HG03342 (cell line): ENCODE results near the gene PRF1.
"Not testable (repeated sequence)": the region's sequence is repeated elsewhere in the genome, so short reads cannot be mapped to it uniquely, and the experiment has no call there.

Source experiments
- ATAC-seq: cut with Tn5 transposase; IDR thresholded peaks from one replicate; pipeline ENCODE4 v1.9.1; 2021; ENCODE audit warnings: mild to moderate bottlenecking, moderate library complexity; ENCODE audit not compliant: unreplicated experiment

PRF1 gene

DNA sequence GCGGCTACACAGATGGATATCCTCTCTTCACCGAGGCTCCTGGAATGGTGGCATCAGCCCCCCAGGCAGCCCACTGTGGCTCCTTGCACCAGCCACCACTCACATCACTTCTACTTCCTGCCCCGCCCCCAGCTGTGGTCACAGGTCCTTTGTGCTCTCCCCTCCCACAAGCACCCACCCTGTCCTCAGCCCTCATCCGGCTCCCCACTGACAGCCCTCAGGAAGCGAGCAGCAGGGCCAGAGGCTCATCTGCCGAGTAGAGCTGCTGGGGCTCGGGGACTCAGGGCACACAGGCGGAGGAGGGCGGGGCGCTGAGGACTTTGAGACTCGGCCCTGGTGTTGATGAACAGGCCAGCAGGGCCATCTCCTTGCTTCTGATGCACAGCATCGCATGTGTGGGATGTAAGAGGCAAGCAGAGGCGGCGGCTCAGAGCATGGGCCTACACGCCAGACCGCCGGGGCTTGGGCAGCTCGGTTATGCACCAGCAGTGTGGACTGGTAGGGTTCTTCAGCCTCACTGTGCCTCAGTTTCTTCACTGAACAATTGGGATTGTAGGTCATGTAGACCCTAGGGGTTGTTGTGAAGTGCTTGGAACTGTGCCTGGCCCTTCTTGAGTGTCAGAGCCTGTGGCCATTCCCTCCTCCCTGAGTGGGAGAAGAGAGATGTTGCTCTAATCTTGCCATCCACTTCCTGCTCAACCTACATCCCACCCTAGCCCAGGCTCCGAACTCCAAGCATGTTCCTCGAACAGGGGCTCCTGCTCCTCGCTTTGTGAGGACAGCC lies at the start of gene PRF1:
TSS of gene PRF1 (minus strand) at position 77 of the 784 bp plus-strand sequence. CDS start 1,839 bp downstream, outside the sequence.
- no peak for ATAC-seq

- ATAC-seq, result no peak
Observed at GRCh38 chr10:70651661-70652060, 49.1 kb upstream of the PRF1 start.

DNA sequence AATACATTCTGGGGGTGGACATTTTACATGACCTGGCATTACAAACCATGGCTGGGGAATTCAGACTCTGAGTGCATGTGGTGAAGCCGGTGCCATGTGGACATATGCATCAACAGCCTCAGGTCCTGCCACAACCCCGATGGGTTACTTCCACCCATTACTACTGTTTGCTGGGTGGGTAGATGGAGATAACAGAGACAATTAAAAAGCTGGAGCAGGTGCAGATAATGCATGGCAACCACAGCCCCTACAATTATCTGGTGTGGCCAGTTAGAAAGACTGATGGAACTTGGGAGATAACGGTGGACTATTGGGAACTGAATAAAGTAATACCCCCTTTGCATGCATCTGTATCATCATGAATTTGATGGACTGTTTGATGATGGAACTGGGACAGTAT lies 48.2 kb upstream of the PRF1 start:
- ATAC-seq, result no peak

- no peak for ATAC-seq
Observed at GRCh38 chr10:70650104-70650503, 47.6 kb upstream of the PRF1 start.

DNA sequence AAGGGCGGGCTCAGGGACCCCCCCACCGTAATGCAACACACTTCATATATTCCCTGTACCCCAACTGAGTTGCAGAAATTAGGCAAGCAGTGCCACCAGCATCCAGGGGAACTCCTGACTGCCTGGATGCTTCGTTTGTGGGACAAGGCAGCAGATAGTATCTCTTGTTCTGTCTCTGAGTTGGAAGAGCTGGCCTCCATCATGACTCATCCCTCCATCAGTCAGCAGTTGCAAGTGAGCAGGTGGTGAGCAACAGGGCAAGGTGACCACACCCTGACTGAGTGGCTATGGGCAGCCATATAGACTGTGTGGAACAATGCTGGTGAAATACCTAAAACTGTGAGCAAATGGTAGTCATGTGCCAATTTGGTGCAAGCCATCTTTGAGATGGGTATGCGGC lies 47.0 kb upstream of the PRF1 start:
- ATAC-seq, result no peak

GRCh38 chr10:70648427-70648826 lies 45.9 kb upstream of the PRF1 start:
- no peak for ATAC-seq

DNA sequence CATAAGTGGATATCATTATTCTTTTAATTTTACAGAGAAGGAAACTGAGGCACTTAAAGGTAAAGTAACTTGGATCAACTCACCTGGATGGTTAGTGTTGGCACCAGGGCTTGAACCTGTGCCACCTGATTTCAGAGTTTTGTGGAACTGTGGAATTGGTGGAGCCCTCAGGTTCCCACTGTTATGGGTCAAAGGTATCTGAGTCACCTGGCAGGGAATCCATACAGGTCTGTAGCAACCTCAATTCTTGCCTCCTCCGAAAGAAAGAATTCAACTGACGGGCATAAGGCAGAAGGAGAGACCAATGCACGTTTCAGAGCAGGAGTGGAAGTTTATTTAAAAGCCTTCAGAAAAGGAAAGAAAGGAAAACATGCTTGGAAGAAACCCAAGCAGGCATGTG lies 44.5 kb upstream of the PRF1 start:
- no peak for ATAC-seq

DNA sequence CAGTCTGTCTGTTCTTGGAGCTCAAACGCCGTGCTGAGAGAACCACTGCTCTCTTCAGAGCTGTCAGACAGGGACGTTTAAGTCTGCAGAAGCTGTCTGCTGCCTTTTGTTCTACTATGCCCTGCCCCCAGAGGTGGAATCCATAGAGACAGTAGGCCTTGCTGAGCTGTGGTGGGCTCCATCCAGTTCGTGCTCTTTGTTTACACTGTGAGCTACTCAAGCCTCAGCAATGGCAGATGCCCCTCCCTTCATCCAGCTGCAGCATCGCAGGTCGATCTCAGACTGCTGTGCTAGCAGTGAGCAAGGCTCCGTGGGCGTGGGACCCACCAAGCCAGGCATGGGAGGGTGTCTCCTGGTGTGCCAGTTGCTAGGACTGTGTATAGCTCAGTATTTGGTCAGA lies 42.4 kb upstream of the PRF1 start:
- not testable (repeated sequence) for ATAC-seq

DNA sequence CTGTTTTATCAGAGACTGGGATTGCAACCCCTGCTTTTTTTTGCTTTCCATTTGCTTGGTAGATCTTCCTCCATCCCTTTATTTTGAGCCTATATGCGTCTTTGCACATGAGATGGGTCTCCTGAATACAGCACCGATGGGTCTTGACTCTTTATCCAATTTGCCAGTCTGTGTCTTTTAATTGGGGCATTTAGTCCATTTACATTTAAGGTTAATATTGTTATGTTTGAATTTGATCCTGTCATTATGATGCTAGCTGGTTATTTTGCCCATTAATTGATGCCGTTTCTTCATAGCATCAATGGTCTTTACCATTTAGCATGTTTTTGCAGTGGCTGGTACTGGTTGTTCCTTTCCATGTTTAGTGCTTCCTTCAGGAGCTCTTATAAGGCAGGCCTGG lies 40.7 kb upstream of the PRF1 start:
- not testable (repeated sequence) for ATAC-seq

GRCh38 chr10:70639640-70640383 lies 37.3 kb upstream of the PRF1 start:
- ATAC-seq, result not testable (repeated sequence)

- not testable (repeated sequence) for ATAC-seq
Observed at GRCh38 chr10:70634515-70634914, 32.0 kb upstream of the PRF1 start.

DNA sequence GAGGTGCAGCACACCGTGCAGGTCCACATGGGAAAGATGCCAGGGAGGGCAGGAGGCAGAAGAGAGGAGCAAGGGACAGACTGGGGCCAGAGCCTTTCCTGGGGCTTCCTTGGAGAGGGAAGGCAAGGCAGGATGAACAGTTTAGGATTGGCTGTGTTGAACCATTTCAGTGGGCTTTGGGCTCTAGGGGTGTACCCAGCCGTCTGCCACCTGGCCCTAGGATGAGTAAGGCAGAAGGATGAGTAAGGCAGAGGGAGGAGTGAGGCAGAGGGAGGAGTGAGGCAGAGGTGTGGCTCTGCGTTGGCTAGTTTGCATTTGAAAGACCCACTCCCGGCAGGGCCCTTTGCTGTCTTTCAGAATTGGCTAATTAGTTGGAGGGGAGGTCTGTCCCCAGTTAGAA lies 31.5 kb upstream of the PRF1 start:
- ATAC-seq, result no peak

GRCh38 chr10:70631735-70632134 lies 29.2 kb upstream of the PRF1 start:
- not testable (repeated sequence) for ATAC-seq

GRCh38 chr10:70629338-70629737 lies 26.8 kb upstream of the PRF1 start:
- no peak for ATAC-seq

GRCh38 chr10:70626056-70626455 lies 23.5 kb upstream of the PRF1 start:
- no peak for ATAC-seq

DNA sequence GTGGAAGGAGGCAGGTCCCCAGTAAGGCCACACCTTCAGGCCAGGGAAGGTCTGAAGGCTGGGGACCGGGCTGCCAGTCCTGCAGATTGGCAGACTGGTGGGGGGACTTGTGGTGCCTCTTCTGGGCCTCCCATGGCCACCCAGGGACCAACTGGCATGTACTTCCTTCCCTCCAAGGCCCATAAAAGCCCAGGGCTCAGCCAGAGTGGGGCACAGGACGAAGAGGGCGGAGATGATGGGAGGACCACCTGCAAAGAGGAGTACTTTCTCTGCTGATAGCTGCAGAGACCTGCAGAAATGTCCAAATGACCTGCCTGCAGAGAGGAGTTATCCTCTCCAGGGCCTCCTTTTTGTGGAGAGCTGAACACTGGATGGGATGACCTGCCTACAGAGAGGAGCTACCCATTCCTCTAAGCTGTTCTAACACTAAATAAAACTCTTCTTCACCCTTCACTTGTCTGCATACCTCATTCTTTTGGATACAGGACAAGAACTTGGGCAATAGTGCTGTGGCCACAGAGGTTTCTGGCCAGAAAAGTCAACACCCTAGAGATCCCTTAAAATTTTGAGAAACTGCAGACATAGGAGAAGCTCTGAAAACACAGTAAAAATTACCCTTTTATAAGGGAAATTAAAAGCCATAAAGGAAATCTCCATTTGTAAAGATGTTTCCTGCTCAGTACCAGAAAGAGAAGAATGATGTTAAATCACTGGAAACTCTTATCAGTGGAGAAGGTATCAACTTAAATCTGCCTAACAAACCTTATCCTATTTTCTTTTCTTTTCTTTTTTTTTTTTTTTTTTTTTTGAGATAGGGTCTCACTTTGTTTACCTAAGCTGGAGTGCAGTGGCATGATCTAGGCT lies 20.7 kb upstream of the PRF1 start:
- no peak for ATAC-seq

DNA sequence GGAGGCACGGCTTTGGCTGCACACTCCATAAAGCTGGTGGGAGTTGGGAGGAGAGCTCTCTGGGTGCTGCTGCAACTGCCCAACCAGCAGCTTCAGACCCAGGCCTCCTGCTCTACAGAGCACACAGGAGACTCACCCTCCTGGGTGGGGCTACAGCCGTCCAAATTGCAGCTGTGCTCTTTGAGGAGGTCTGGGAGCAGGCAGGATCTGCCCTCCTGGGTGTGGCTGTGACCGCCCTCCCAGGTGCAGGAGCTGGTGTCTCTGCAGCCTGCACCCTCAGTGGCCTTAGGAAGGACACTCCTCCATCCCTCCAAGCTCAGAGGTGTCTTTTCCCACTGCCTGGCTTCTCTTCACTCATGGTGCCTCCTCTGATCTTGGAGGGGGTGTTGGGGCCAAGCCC lies 20.0 kb upstream of the PRF1 start:
- no peak for ATAC-seq

DNA sequence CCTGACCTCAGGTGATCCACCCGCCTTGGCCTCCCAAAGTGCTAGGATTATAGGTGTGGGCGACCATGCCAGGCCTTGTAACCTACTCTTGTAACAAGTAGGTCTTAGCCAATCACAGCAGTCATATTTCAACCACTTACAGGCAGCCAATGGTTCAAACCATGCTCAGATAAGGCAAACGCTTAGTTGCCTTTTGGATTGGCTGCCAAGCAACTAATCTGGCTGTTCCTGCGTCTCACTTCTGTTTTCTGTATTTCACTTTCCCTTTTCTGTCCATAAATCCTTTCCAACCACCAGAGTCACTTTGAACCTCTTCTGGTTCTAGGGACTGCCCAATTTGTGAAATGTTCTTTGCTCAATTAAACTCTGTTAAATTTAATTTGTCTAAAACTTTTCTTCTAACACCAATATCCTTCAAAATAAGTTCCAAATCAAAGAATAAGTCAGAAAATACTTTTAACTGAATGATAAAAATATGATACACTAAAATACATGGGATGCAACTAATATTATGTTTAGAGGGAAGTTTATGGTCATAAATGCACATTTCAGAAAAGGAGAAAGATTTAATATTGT lies 19.1 kb upstream of the PRF1 start:
- no peak for ATAC-seq

DNA sequence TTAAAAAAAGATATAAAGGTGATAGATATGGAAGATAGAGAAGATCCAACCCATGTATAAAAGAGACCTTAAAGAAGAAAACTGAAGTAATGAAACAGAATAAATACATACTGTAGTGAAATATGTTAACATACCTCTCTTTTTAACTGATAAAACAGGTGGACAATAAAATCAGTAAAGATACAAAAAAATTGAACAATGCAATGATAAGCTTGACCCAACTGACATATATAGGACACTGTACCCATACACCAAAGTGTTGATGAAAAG lies 17.4 kb upstream of the PRF1 start:
- ATAC-seq, result no peak

DNA sequence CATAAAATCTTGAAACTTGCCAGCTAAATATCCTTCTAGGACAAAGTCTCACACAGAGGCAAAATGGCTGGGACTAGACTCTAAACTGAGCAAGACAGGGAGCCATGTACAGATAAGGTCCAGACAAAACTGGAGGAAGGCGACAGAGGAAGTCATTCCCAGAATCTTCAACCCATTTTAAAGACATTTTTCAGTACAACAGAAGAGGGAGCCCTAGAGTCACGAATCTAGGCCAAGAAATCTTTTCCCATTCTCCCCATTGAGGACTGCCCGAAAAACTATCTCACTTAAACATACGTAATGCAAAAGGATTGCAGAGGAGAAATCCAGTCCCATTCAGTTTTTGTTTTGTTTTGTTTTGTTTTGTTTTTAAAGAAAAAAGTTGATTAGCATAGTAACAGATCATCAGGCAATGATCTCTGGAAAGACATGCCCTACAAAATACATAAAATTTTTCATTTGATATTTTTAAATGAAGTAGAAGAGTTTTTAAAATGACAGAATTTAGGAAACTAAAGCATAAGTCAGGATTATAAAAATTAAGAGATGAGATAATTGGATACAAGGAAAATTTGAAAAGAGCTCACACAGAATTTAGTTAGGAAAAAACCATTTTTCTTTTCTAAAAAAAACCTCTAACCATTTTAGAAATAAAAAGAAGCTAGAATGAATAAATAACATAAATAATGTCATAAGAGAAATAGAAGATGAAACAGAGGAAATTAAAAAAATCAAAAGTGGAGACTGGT lies 16.9 kb upstream of the PRF1 start:
- no peak for ATAC-seq

DNA sequence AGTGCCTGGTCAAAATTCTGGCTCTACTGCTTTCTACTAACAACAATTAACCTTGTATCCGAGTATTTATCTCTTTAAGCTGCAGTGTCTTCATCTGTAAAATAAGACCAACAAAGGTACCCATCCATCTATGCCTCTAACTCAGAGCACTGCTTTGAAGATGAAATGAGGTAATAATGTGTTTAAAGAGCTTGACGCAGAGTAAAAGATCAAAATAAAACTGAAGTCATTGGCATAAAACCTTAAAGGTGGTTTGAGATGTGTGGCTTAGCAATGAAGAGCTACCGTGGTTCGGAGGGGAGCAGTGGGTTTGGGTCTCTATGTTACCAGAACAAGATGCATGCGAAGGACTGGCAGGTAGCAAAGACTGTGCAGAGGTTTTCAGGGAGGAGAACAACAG lies 16.1 kb upstream of the PRF1 start:
- no peak for ATAC-seq
